ENCODE data around the gene ASB9. TPM values are rescaled to one million over a fixed set of nuclear protein-coding genes. Genes with fewer than 3 reads are reported as not detected.

ASB9 gene
- polyA plus RNA-seq, 2 of the 4 experiments (the other 2 are of a cell fraction), result 24.7 to 40.8 TPM

DNA sequence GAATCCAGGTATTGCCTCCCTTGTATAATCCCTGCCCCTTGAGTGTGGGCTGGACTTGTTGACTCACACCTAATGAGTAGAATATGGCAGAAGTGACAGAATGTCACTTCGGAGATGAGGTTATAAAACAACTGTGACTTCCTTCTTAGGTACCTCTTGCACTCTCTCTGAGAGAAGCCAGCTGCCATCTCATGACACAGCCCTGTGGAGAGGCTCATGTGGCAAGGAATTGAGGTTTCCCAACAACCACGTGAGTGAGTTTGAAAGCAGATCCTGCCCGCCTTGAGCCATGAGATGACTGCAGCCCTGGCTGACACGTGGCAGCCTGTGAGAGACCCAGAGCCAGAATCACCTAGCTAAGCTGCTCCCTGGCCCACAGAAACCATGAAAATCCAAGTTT lies 32.0 kb upstream of the ASB9 start:
- Histone ChIP-seq H3K4me2 (no peak overlapping the region), H3K27ac (peak overlapping the region in 1 of 2 experiments; percentile 46; a peak in 2 of 6 replicates), H3K4me3 (no peak overlapping the region), H3K9me3 (no peaks in the 10 kb centered on the region), H3K4me1 (peaks cover 18% of the 10 kb centered on the region)
- POLR2A ChIA-PET, result no interaction called here
- DNase-seq (ENCODE audit: low read depth in 1 of 2, low spot score in 1 of 2), result no peak
- TF ChIP-seq RFX5 (IDR thresholded peaks at IDR 0.05), result no peak
- TF ChIP-seq, protein P1, sequence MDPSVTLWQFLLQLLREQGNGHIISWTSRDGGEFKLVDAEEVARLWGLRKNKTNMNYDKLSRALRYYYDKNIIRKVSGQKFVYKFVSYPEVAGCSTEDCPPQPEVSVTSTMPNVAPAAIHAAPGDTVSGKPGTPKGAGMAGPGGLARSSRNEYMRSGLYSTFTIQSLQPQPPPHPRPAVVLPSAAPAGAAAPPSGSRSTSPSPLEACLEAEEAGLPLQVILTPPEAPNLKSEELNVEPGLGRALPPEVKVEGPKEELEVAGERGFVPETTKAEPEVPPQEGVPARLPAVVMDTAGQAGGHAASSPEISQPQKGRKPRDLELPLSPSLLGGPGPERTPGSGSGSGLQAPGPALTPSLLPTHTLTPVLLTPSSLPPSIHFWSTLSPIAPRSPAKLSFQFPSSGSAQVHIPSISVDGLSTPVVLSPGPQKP (IDR thresholded peaks at IDR 0.05; ENCODE audit: low read depth, low read length), result no peak
- no peak for TF ChIP-seq CHD4 (IDR thresholded peaks at IDR 0.05; ENCODE audit: borderline replicate concordance)
- no peak for TF ChIP-seq RAD21 (conservative IDR thresholded peaks at IDR 0.05 in 1 of 2, IDR thresholded peaks at IDR 0.05 in 1 of 2)
- TF ChIP-seq NPAS2 (CRISPR knock-in tag; IDR thresholded peaks at IDR 0.05; ENCODE audit: borderline replicate concordance), result no peak
- TF ChIP-seq, protein P2, sequence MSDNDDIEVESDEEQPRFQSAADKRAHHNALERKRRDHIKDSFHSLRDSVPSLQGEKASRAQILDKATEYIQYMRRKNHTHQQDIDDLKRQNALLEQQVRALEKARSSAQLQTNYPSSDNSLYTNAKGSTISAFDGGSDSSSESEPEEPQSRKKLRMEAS (IDR thresholded peaks at IDR 0.05), result no peak
- no peak for TF ChIP-seq MYC (IDR thresholded peaks at IDR 0.05; ENCODE audit: borderline replicate concordance, low read length)
- TF ChIP-seq MAFK (IDR thresholded peaks at IDR 0.05; ENCODE audit: partially characterized antibody), result no peak
- TF ChIP-seq NR3C1 (IDR thresholded peaks at IDR 0.05), result no peak
- TF ChIP-seq CBX8 (IDR thresholded peaks at IDR 0.05), result no peak
- no peak for TF ChIP-seq MAZ (IDR thresholded peaks at IDR 0.05; ENCODE audit: borderline replicate concordance, low read depth, low read length)
- no peak for TF ChIP-seq CBX2 (IDR thresholded peaks at IDR 0.05; ENCODE audit: borderline replicate concordance, low read depth)
- TF ChIP-seq FOXS1 (CRISPR knock-in tag; IDR thresholded peaks at IDR 0.05), result no peak
- TF ChIP-seq HOXB13 (CRISPR knock-in tag; IDR thresholded peaks at IDR 0.05; ENCODE audit: low read depth), result no peak
- no peak for TF ChIP-seq CEBPB (IDR thresholded peaks at IDR 0.05)
- no peak for TF ChIP-seq KDM5A (IDR thresholded peaks at IDR 0.05)
- CTCF ChIA-PET, result interaction anchor here (0.6 to 2.1 kb wide), 5 partner anchors 10 to 263 kb away, joined by 3 to 5 read pairs (median 4); no protein-coding TSS in a partner anchor
- whole genome bisulfite sequencing (ENCODE audit: missing lambda C conversion rate), result 60% methylated on average over 3 of the region's 4 CpGs
- FAIRE-seq, result no peak
- 0 out of 6 replicates have a peak, but pooled peaks of 1 of the 2 experiments have one; percentile 30 for ATAC-seq

DNA sequence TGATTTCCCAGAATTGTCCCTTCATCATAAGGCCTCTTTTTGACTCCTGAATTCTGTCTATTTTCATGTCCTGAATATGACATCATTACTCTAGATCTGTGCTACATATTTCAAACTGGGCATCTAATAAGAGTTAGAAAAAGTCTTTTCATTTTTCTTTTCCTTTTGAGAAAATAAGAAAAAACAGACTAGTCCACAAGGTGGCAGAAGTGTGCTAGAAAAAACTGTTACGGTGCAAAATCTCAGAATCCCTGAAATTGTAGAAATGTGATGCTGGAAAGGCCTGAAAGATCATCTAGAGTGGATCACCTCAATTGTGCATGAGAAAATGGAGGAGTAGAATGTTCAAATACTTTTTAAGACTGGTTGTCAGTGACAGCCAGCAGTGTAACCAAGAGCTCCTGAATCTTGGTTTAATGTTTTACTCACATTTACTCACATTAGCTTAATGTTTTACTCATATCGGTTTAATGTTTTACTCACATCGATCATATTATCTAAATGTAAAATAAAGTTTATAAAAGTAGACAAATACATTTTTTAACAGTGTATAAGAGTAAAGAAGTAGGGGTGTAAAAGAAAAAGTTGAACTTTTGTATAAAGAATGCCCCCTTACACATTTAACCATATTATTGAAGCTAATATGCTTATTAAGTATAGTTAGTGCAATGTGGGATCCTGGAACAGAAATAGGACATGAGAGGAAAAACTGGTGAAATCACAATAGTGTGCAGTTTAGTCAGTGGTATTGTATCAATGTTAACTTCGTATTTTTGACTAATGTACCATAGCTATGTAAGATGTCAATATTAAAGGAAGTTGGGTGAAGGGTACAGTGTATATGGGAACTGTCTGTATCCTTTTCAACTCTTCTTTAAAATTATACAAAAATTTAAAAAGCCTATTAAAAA lies 30.3 kb upstream of the ASB9 start:
- 10% methylated on average over 4 of the region's 4 CpGs for WGBS (ENCODE audit: missing lambda C conversion rate)
- CTCF ChIA-PET, result interaction anchor here (0.6 to 3.2 kb wide), 15 partner anchors 9 to 265 kb away, joined by 3 to 19 read pairs (median 6); partner anchors contain the start of genes ASB9 and PIR
- FAIRE-seq (peak; percentile 98), ATAC-seq (peak; percentile 19 to 63; a peak in 3 of 6 replicates), DNase-seq (ENCODE audit: low read depth in 1 of 2, low spot score in 1 of 2) (peak; percentile 25 to 33)
- H3K4me1 ChIP-seq, result peaks cover 14% of the 10 kb centered on the region
- H3K27ac ChIP-seq, result peak overlapping the region; percentile 58 to 77
- peak overlapping the region; percentile 78 for H3K4me2 ChIP-seq
- POLR2A ChIA-PET, result no interaction called here
- no peak overlapping the region for H3K4me3 ChIP-seq
- no peaks in the 10 kb centered on the region for H3K9me3 ChIP-seq
- TF ChIP-seq HEYL (CRISPR knock-in tag; IDR thresholded peaks at IDR 0.05) (no peak), SREBF2 (IDR thresholded peaks at IDR 0.05) (no peak), RNF2 (IDR thresholded peaks at IDR 0.05; ENCODE audit: borderline replicate concordance, low read depth) (no peak), BHLHE40 (IDR thresholded peaks at IDR 0.05; ENCODE audit: low read depth, low read length) (no peak), NPAS2 (CRISPR knock-in tag; IDR thresholded peaks at IDR 0.05; ENCODE audit: borderline replicate concordance) (no peak), RAD21 (conservative IDR thresholded peaks at IDR 0.05 in 1 of 2, IDR thresholded peaks at IDR 0.05 in 1 of 2) (peak; percentile 59 to 70), MAFK (IDR thresholded peaks at IDR 0.05; ENCODE audit: partially characterized antibody) (no peak), ZSCAN20 (CRISPR knock-in tag; IDR thresholded peaks at IDR 0.05) (no peak), JUNB (IDR thresholded peaks at IDR 0.05) (no peak), JUN (IDR thresholded peaks at IDR 0.05) (no peak), NR3C1 (IDR thresholded peaks at IDR 0.05) (no peak), ESRRA (IDR thresholded peaks at IDR 0.05; ENCODE audit: borderline replicate concordance, low read length) (no peak), SMC3 (IDR thresholded peaks at IDR 0.05) (peak; percentile 61), POLR2AphosphoS2 (conservative IDR thresholded peaks at IDR 0.05; ENCODE audit: low read length) (no peak), RCOR1 (IDR thresholded peaks at IDR 0.05; ENCODE audit: low read depth, low read length) (no peak), EP300 (IDR thresholded peaks at IDR 0.05) (no peak), CBX2 (IDR thresholded peaks at IDR 0.05; ENCODE audit: borderline replicate concordance, low read depth) (no peak), HOXB13 (CRISPR knock-in tag; IDR thresholded peaks at IDR 0.05; ENCODE audit: low read depth) (no peak), FOSB (CRISPR knock-in tag; IDR thresholded peaks at IDR 0.05) (no peak)
- TF ChIP-seq, protein P3, sequence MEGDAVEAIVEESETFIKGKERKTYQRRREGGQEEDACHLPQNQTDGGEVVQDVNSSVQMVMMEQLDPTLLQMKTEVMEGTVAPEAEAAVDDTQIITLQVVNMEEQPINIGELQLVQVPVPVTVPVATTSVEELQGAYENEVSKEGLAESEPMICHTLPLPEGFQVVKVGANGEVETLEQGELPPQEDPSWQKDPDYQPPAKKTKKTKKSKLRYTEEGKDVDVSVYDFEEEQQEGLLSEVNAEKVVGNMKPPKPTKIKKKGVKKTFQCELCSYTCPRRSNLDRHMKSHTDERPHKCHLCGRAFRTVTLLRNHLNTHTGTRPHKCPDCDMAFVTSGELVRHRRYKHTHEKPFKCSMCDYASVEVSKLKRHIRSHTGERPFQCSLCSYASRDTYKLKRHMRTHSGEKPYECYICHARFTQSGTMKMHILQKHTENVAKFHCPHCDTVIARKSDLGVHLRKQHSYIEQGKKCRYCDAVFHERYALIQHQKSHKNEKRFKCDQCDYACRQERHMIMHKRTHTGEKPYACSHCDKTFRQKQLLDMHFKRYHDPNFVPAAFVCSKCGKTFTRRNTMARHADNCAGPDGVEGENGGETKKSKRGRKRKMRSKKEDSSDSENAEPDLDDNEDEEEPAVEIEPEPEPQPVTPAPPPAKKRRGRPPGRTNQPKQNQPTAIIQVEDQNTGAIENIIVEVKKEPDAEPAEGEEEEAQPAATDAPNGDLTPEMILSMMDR (IDR thresholded peaks at IDR 0.05), result peak; percentile 64
- TF ChIP-seq, protein P4, sequence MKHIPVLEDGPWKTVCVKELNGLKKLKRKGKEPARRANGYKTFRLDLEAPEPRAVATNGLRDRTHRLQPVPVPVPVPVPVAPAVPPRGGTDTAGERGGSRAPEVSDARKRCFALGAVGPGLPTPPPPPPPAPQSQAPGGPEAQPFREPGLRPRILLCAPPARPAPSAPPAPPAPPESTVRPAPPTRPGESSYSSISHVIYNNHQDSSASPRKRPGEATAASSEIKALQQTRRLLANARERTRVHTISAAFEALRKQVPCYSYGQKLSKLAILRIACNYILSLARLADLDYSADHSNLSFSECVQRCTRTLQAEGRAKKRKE (CRISPR knock-in tag; IDR thresholded peaks at IDR 0.05; ENCODE audit: low read depth), result no peak
- TF ChIP-seq, protein P5, sequence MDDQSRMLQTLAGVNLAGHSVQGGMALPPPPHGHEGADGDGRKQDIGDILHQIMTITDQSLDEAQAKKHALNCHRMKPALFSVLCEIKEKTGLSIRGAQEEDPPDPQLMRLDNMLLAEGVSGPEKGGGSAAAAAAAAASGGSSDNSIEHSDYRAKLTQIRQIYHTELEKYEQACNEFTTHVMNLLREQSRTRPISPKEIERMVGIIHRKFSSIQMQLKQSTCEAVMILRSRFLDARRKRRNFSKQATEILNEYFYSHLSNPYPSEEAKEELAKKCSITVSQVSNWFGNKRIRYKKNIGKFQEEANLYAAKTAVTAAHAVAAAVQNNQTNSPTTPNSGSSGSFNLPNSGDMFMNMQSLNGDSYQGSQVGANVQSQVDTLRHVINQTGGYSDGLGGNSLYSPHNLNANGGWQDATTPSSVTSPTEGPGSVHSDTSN (IDR thresholded peaks at IDR 0.05), result no peak
